Transverse colon (tissue), 4 donors: Measurements from ENCODE around the gene ERICH3. TPM values are rescaled to one million over a fixed set of nuclear protein-coding genes. Genes with fewer than 3 reads are reported as not detected.

Source experiments
- DNase-seq: peaks from one replicate; pipeline ENCODE4 v3.0.0-alpha.2; 2019
- H3K27ac ChIP-seq, 4 donors: fragments of 200-600 bp; sonication (generic); 2 replicates each; pipeline ENCODE4 v1.5.1; 2016 to 2018; ENCODE audit warnings: inconsistent platforms in 4 of 4
- H3K27me3 ChIP-seq: fragments of 200-600 bp; sonication (generic); 2 replicates; pipeline ENCODE4 v1.5.1; 2017; ENCODE audit warnings: inconsistent platforms
- H3K36me3 ChIP-seq, 4 donors: fragments of 200-600 bp; sonication (generic); 2 replicates each; pipeline ENCODE4 v1.5.1; 2017 to 2019; ENCODE audit warnings: inconsistent platforms in 4 of 4
- H3K4me1 ChIP-seq, 4 donors: fragments of 200-600 bp; sonication (generic); 2 replicates each; pipeline ENCODE4 v1.5.1; 2017 to 2020; ENCODE audit warnings: inconsistent platforms in 4 of 4
- H3K4me3 ChIP-seq, 4 donors: fragments of 200-600 bp; sonication (generic); 1 replicate in 1 of 4; 2 replicates in 3 of 4; pipeline versions ENCODE4 v1.5.1 to v1.6.1; 2017 to 2019; ENCODE audit warnings: inconsistent platforms in 4 of 4
- H3K9me3 ChIP-seq, 2 donors: fragments of 200-600 bp; sonication (generic); 2 replicates each; pipeline ENCODE4 v1.5.1; 2017 to 2019; ENCODE audit warnings: inconsistent platforms in 2 of 2
- EP300 ChIP-seq: sonication (generic); formaldehyde crosslinking; IDR thresholded peaks from one replicate; pipeline ENCODE4 v1.6.1; 2017; ENCODE audit warnings: antibody characterized with exemption, low read depth
- POLR2A ChIP-seq: fragments of 450-650 bp; IDR thresholded peaks from one replicate; pipeline ENCODE4 v1.6.1; 2016; ENCODE audit warnings: antibody characterized with exemption, mild to moderate bottlenecking, moderate library complexity
- POLR2AphosphoS5 ChIP-seq, 3 donors: sonication (generic); formaldehyde crosslinking; IDR thresholded peaks; one replicate each; pipeline ENCODE4 v1.6.1; 2016; ENCODE audit warnings: antibody characterized with exemption in 3 of 3
- WGBS, 2 donors: methylation state at CpG; one replicate each; pipeline ENCODE4 v1.1.5; 2018; ENCODE audit warnings: low coverage in 1 of 2; 5-methylcytosine and 5-hydroxymethylcytosine counted together
- in situ Hi-C, 4 donors: fragments of 200-750 bp; cut with MboI; loops; one replicate each; pipeline versions ENCODE4 v1.15.0 to v1.15.1; 2017; ENCODE audit warnings: low sequenced_read_pairs in 3 of 4, low pct_ligation_motif_present in 1 of 4, low pct_unique_long_range_greater_than_20kb in 1 of 4
- intact Hi-C: fragments of 100-400 bp; cut with DNase I; formaldehyde crosslinking; loops from one replicate; pipeline ENCODE4 v1.15.1; 2023; ENCODE audit warnings: low total_unique reads
- total RNA-seq, 4 donors: library from RNA; depleted of rRNA; stranded (reverse); fragments of >200 nt; gene quantifications; one replicate each; pipeline ENCODE4 v1.1.0, GENCODE V29; 2016
- TF ChIP-seq, protein P1 (sequence below), 5 experiments: fragments of 200-600 bp in 3 of 5; fragments of 450-650 bp in 2 of 5; sonication (generic) in 3 of 5; IDR thresholded peaks; 1 replicate in 2 of 5; 2 replicates in 3 of 5; pipeline ENCODE4 v1.5.1; 2016 to 2017; ENCODE audit warnings: antibody characterized with exemption in 5 of 5, inconsistent platforms in 3 of 5, mild to moderate bottlenecking in 2 of 5, moderate library complexity in 1 of 5

ERICH3 gene
- total RNA-seq, 4 donors from 2014 or later = under 0.01 to 6.4 TPM; not detected in 2

DNA sequence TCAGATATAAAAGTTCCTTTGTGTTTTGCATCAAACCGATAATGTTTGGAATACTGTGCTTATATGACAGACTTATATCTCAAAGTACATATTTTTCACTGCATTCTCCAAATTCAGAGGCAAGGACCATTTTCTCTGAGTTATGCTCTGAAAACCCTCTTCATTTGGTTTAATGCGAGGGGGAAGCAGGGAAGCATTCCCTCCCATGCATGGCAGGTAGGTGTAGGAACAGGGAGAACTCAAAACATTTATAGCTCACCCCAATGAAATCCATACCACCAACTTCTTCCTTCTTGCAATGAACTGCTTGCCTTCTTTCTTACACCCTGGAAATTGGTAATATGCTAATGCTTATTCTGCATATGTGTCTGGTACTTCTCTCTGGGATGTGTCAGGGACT, 10.7 kb upstream of the ERICH3 start:
- TF ChIP-seq, protein P1, sequence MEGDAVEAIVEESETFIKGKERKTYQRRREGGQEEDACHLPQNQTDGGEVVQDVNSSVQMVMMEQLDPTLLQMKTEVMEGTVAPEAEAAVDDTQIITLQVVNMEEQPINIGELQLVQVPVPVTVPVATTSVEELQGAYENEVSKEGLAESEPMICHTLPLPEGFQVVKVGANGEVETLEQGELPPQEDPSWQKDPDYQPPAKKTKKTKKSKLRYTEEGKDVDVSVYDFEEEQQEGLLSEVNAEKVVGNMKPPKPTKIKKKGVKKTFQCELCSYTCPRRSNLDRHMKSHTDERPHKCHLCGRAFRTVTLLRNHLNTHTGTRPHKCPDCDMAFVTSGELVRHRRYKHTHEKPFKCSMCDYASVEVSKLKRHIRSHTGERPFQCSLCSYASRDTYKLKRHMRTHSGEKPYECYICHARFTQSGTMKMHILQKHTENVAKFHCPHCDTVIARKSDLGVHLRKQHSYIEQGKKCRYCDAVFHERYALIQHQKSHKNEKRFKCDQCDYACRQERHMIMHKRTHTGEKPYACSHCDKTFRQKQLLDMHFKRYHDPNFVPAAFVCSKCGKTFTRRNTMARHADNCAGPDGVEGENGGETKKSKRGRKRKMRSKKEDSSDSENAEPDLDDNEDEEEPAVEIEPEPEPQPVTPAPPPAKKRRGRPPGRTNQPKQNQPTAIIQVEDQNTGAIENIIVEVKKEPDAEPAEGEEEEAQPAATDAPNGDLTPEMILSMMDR (IDR thresholded peaks at IDR 0.05) = no peak
- TF ChIP-seq EP300 = no peak
- no peak for TF ChIP-seq POLR2AphosphoS5 (IDR thresholded peaks at IDR 0.05)
- TF ChIP-seq POLR2A = no peak
- in situ Hi-C loops (no loop called here), intact Hi-C loops (no loop called here)
- 88 to 96% methylated on average over 1 to 2 of the region's 2 CpGs for WGBS, 2 donors
- no peaks in the 10 kb centered on the region for H3K4me1 ChIP-seq
- H3K4me3 ChIP-seq = no peak overlapping the region
- no peaks in the 10 kb centered on the region for H3K27me3 ChIP-seq
- DNase-seq = no peak
- no peak overlapping the region for H3K27ac ChIP-seq
- H3K9me3 ChIP-seq = no peaks in the 10 kb centered on the region
- H3K36me3 ChIP-seq = no peaks in the 10 kb centered on the region

DNA sequence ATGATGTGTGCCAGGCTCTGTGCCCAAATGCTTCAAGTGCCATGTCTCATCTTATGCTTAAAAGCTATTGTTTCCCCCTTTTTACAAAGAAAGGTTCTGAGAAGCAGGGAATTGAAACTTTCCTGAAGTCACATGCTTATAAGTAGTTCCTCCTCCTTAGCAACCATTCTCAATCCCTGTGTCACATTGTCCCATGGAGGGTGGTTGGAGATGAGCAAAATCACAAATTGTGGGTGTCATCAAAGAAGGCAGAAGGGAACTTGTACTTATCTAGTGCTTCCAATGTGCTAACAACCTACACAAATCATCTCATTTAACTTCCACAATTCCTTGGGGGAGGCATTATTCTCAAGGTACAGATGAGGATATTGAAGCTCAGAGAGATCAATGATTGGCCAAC, 10.1 kb upstream of the ERICH3 start:
- no peak overlapping the region for H3K4me3 ChIP-seq
- no peak for TF ChIP-seq POLR2A
- TF ChIP-seq, protein P1 (IDR thresholded peaks at IDR 0.05) = no peak
- no peak for TF ChIP-seq POLR2AphosphoS5 (IDR thresholded peaks at IDR 0.05)
- TF ChIP-seq EP300 = no peak
- H3K4me1 ChIP-seq = no peaks in the 10 kb centered on the region
- no peaks in the 10 kb centered on the region for H3K27me3 ChIP-seq
- no peak overlapping the region for H3K27ac ChIP-seq
- intact Hi-C loops = no loop called here
- in situ Hi-C loops = no loop called here
- DNase-seq = no peak
- H3K9me3 ChIP-seq = no peaks in the 10 kb centered on the region
- no peaks in the 10 kb centered on the region for H3K36me3 ChIP-seq

DNA sequence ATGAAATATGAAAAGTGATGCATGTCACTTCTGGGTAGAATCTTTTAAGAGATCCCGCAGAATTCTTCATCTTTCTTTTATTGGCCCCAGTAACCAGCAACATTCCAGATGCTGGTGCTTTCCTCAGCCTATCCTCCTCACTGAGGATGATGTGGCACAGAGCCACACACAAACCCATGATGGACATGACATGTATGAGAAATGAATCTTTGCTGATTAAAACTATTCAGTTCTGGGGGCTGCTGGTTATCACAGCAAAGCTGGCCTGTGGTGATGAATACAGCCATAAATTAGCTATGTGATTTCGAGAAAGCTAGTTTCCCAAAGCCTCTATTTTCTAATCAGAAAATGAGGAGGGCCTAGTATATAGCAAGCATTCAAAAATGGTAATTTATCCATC, 8.3 kb upstream of the ERICH3 start:
- 59 to 80% methylated on average over 1 to 2 of the region's 2 CpGs for WGBS, 2 donors
- intact Hi-C loops = no loop called here
- H3K4me3 ChIP-seq = no peak overlapping the region
- H3K9me3 ChIP-seq = no peaks in the 10 kb centered on the region
- DNase-seq = no peak
- no peaks in the 10 kb centered on the region for H3K4me1 ChIP-seq
- in situ Hi-C loops = no loop called here
- no peak overlapping the region for H3K27ac ChIP-seq
- no peaks in the 10 kb centered on the region for H3K27me3 ChIP-seq
- no peaks in the 10 kb centered on the region for H3K36me3 ChIP-seq
- TF ChIP-seq EP300 (no peak), POLR2AphosphoS5 (IDR thresholded peaks at IDR 0.05) (no peak)
- TF ChIP-seq, protein P1 (IDR thresholded peaks at IDR 0.05) = no peak

DNA sequence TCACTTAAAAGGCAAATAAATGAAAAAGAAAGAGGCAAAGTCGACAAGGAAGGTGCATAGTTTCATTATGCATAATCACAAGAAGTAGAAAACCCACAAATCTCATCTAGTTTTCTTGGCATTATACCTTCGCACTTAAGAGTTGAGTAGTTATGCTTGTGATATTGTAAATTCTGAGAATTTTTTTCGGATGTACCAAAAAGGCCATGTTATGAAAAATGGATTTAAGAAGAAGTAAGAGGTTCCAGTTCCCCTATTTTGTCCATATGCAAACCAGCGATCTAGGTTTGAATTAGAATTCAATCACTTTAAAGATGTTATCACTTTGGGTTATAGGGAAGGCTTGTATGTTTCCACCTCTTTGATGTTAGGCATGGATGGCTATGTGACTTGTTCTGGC, 7.9 kb upstream of the ERICH3 start:
- no peak overlapping the region for H3K4me3 ChIP-seq
- intact Hi-C loops (no loop called here), in situ Hi-C loops (no loop called here)
- no peak overlapping the region for H3K27ac ChIP-seq
- no peaks in the 10 kb centered on the region for H3K4me1 ChIP-seq
- H3K9me3 ChIP-seq = no peaks in the 10 kb centered on the region
- no peak for DNase-seq
- WGBS, 2 donors = 70 to 83% methylated on average over 4 of the region's 4 CpGs
- TF ChIP-seq EP300 (no peak), POLR2A (no peak), POLR2AphosphoS5 (IDR thresholded peaks at IDR 0.05) (no peak)
- TF ChIP-seq, protein P1 (IDR thresholded peaks at IDR 0.05) = no peak
- no peaks in the 10 kb centered on the region for H3K27me3 ChIP-seq
- no peaks in the 10 kb centered on the region for H3K36me3 ChIP-seq
